ENCODE results near the gene NFASC. TPM values are rescaled to one million over a fixed set of nuclear protein-coding genes. Genes with fewer than 3 reads are reported as not detected.

Gene NFASC
- total and polyA plus RNA-seq, 12 donors, result 4.8 to 76.7 (median 44.8) TPM

GRCh38 chr1:204837440-204838084, 33.1 kb upstream of the NFASC start:
- no peaks in the 10 kb centered on the region for H3K36me3 ChIP-seq (replicated peaks in 1 of 2)
- no peaks in the 10 kb centered on the region for H3K9me3 ChIP-seq (replicated peaks in 1 of 3)
- no peaks in the 10 kb centered on the region for H3K4me1 ChIP-seq (replicated peaks in 1 of 2)
- intact Hi-C loops (cut with DNase I), result no loop called here
- DNase-seq, result peak in 5 of 7 donors; percentile 32 to 64 (median 53)
- H3K4me3 ChIP-seq, result no peak overlapping the region
- no peak overlapping the region for H3K27ac ChIP-seq
- 34 to 36% (median 36%) methylated on average over 7 of the region's 7 CpGs for WGBS, 4 donors
- no peaks in the 10 kb centered on the region for H3K27me3 ChIP-seq
- TF ChIP-seq CTCF (IDR thresholded peaks at IDR 0.05) (no peak), POLR2A (IDR thresholded peaks at IDR 0.05) (no peak)

- no peak for TF ChIP-seq POLR2A (IDR thresholded peaks at IDR 0.05)
- no peak for TF ChIP-seq CTCF (IDR thresholded peaks at IDR 0.05)
- intact Hi-C loops (cut with DNase I), result no loop called here
- H3K4me1 ChIP-seq (replicated peaks in 1 of 2), result no peaks in the 10 kb centered on the region
- no peaks in the 10 kb centered on the region for H3K27me3 ChIP-seq
- 62 to 73% (median 65%) methylated on average over 1 of the region's 1 CpG for WGBS, 4 donors
- no peak for DNase-seq
- H3K36me3 ChIP-seq (replicated peaks in 1 of 2), result no peaks in the 10 kb centered on the region
- H3K9me3 ChIP-seq (replicated peaks in 1 of 3), result no peaks in the 10 kb centered on the region
- no peak overlapping the region for H3K27ac ChIP-seq
- H3K4me3 ChIP-seq, result no peak overlapping the region
Observed at GRCh38 chr1:204841316-204841715, 29.3 kb upstream of the NFASC start.

- 87 to 93% (median 91%) methylated on average over 2 of the region's 2 CpGs for WGBS, 4 donors
- intact Hi-C loops (cut with DNase I), result no loop called here
- DNase-seq, result no peak
- no peaks in the 10 kb centered on the region for H3K4me1 ChIP-seq (replicated peaks in 1 of 2)
- H3K27me3 ChIP-seq, result no peaks in the 10 kb centered on the region
- no peaks in the 10 kb centered on the region for H3K36me3 ChIP-seq (replicated peaks in 1 of 2)
- H3K27ac ChIP-seq, result no peak overlapping the region
- TF ChIP-seq POLR2A (IDR thresholded peaks at IDR 0.05), result no peak
- TF ChIP-seq CTCF (IDR thresholded peaks at IDR 0.05), result no peak
- no peak overlapping the region for H3K4me3 ChIP-seq
- no peaks in the 10 kb centered on the region for H3K9me3 ChIP-seq (replicated peaks in 1 of 3)
Observed at GRCh38 chr1:204841798-204842197, 28.9 kb upstream of the NFASC start.

GRCh38 chr1:204842369-204842768, 28.3 kb upstream of the NFASC start:
- Histone ChIP-seq H3K27me3 (no peaks in the 10 kb centered on the region), H3K36me3 (replicated peaks in 1 of 2) (no peaks in the 10 kb centered on the region), H3K9me3 (replicated peaks in 1 of 3) (no peaks in the 10 kb centered on the region), H3K4me1 (replicated peaks in 1 of 2) (peaks cover 0 to 2% of the 10 kb centered on the region in 2 donors), H3K27ac (peak overlapping the region in 3 of 5 donors; percentile 11 to 65 (median 32)), H3K4me3 (no peak overlapping the region)
- intact Hi-C loops (cut with DNase I), result no loop called here
- WGBS, 4 donors, result 84 to 93% (median 89%) methylated on average over 3 of the region's 3 CpGs
- DNase-seq, result no peak
- TF ChIP-seq CTCF (IDR thresholded peaks at IDR 0.05) (no peak), POLR2A (IDR thresholded peaks at IDR 0.05) (no peak)

All from adrenal gland (tissue), 12 donors.